ENCODE measurements around the gene PRCP.
"Not testable (repeated sequence)": the region's sequence is repeated elsewhere in the genome, so short reads cannot be mapped to it uniquely, and the experiment has no call there.

DNA sequence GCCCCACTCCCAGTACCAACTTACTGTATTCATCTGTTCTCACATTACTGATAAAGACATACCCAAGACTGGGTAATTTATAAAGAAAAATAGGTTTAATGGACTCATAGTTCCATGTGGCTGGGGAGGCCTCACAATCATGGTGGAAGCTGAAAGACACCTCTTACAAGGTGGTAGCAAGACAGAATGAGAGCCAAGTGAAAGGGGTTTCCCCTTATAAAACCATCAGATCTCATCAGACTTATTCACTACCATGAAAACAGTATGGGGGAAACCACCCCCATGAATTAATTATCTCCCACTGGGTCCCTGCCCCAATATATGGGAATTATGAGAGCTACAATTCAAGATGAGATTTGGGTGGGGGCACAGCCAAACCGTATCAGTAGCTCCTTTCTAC, 44.8 kb upstream of the PRCP start:
- not testable (repeated sequence) for TF ChIP-seq EZH2phosphoT487 (conservative IDR thresholded peaks at IDR 0.05; ENCODE audit: low read length)
- TF ChIP-seq, protein P1, sequence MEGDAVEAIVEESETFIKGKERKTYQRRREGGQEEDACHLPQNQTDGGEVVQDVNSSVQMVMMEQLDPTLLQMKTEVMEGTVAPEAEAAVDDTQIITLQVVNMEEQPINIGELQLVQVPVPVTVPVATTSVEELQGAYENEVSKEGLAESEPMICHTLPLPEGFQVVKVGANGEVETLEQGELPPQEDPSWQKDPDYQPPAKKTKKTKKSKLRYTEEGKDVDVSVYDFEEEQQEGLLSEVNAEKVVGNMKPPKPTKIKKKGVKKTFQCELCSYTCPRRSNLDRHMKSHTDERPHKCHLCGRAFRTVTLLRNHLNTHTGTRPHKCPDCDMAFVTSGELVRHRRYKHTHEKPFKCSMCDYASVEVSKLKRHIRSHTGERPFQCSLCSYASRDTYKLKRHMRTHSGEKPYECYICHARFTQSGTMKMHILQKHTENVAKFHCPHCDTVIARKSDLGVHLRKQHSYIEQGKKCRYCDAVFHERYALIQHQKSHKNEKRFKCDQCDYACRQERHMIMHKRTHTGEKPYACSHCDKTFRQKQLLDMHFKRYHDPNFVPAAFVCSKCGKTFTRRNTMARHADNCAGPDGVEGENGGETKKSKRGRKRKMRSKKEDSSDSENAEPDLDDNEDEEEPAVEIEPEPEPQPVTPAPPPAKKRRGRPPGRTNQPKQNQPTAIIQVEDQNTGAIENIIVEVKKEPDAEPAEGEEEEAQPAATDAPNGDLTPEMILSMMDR (IDR thresholded peaks at IDR 0.05; ENCODE audit: insufficient read depth, low read length, poor library complexity, severe bottlenecking), result not testable (repeated sequence)
